HepG2 (cell line): Measurements from ENCODE around the gene MST1. TPM values are rescaled to one million over a fixed set of nuclear protein-coding genes. Genes with fewer than 3 reads are reported as not detected.

Source experiments
- DNMT3B ChIP-seq: conservative IDR thresholded peaks from 2 replicates; pipeline ENCODE4 v1.6.1; 2016; ENCODE audit warnings: missing biosample characterization, control low read depth
- EEA1 ChIP-seq: sonication (generic); formaldehyde crosslinking; IDR thresholded peaks from 2 replicates; pipeline ENCODE4 v1.5.1; 2020; ENCODE audit warnings: mild to moderate bottlenecking, missing genetic modification reagents, borderline replicate concordance
- NR2F2 ChIP-seq: IDR thresholded peaks from 2 replicates; pipeline ENCODE4 v1.6.1; 2012; ENCODE audit warnings: low read depth, inconsistent platforms, borderline replicate concordance
- POLR2A ChIP-seq, 2 experiments: IDR thresholded peaks; 2 replicates each; pipeline ENCODE4 v1.6.1; 2011; ENCODE audit warnings: low read depth in 2 of 2, low read length in 2 of 2, mild to moderate bottlenecking in 1 of 2, moderate library complexity in 1 of 2; ENCODE audit not compliant: insufficient read depth in 1 of 2
- ZC3H13 ChIP-seq: sonication (generic); formaldehyde crosslinking; IDR thresholded peaks from 2 replicates; pipeline ENCODE4 v1.8.1; 2023; ENCODE audit warnings: mild to moderate bottlenecking, missing genetic modification reagents, moderate library complexity
- ZNF616 ChIP-seq: sonication (generic); formaldehyde crosslinking; IDR thresholded peaks from 2 replicates; pipeline ENCODE4 v1.5.0; 2020; ENCODE audit warnings: low read depth, mild to moderate bottlenecking, missing genetic modification reagents
- ZNF652 ChIP-seq: IDR thresholded peaks from 2 replicates; pipeline ENCODE4 v1.6.1; 2016; ENCODE audit warnings: low read depth, borderline replicate concordance
- polyA plus RNA-seq, 8 experiments: library from polyadenylated mRNA; depleted of rRNA in 3 of 8; stranded (reverse) in 7 of 8; unstranded in 1 of 8; fragments of >200 nt; fragmentation: Illumina TruSeq in 4 of 8; extraction: Trizol in 4 of 8; gene quantifications; 2 replicates each; pipeline versions ENCODE4 v1.2.1 to v1.2.3, GENCODE V29; 2011 to 2016; ENCODE audit warnings: low read depth in 4 of 8, missing spikeins in 1 of 8, mixed read lengths in 1 of 8; ENCODE audit not compliant: insufficient read depth in 1 of 8
- total RNA-seq, 5 experiments: library from RNA; depleted of rRNA; stranded (reverse); fragments of >200 nt; fragmentation: Illumina TruSeq; extraction: Trizol; gene quantifications; 2 replicates each; pipeline ENCODE4 v1.2.3, GENCODE V29; 2016; ENCODE audit warnings: low read depth in 1 of 5
- TF ChIP-seq, protein P1 (sequence below): sonication (generic); formaldehyde crosslinking; IDR thresholded peaks from one replicate; pipeline ENCODE4 v1.5.1; 2020; ENCODE audit warnings: mild to moderate bottlenecking, missing genetic modification reagents; ENCODE audit errors: not compliant biosample characterization
- TF ChIP-seq, protein P2 (sequence below): sonication (generic); formaldehyde crosslinking; conservative IDR thresholded peaks from 2 replicates; pipeline ENCODE4 v1.8.0; 2022; ENCODE audit warnings: missing genetic modification reagents
- TF ChIP-seq, protein P3 (sequence below): sonication (generic); formaldehyde crosslinking; IDR thresholded peaks from 2 replicates; pipeline ENCODE4 v1.9.0; 2021; ENCODE audit warnings: missing genetic modification reagents, borderline replicate concordance
- TF ChIP-seq, protein P4 (sequence below): sonication (generic); formaldehyde crosslinking; IDR thresholded peaks from 2 replicates; pipeline ENCODE4 v1.4.0; 2020; ENCODE audit warnings: missing genetic modification reagents

The MST1 gene
- total and polyA plus RNA-seq, 2 of the 13 experiments (the other 11 are each of a cell fraction or from before 2014, with no cell fraction given) = 189 to 452 TPM

DNA sequence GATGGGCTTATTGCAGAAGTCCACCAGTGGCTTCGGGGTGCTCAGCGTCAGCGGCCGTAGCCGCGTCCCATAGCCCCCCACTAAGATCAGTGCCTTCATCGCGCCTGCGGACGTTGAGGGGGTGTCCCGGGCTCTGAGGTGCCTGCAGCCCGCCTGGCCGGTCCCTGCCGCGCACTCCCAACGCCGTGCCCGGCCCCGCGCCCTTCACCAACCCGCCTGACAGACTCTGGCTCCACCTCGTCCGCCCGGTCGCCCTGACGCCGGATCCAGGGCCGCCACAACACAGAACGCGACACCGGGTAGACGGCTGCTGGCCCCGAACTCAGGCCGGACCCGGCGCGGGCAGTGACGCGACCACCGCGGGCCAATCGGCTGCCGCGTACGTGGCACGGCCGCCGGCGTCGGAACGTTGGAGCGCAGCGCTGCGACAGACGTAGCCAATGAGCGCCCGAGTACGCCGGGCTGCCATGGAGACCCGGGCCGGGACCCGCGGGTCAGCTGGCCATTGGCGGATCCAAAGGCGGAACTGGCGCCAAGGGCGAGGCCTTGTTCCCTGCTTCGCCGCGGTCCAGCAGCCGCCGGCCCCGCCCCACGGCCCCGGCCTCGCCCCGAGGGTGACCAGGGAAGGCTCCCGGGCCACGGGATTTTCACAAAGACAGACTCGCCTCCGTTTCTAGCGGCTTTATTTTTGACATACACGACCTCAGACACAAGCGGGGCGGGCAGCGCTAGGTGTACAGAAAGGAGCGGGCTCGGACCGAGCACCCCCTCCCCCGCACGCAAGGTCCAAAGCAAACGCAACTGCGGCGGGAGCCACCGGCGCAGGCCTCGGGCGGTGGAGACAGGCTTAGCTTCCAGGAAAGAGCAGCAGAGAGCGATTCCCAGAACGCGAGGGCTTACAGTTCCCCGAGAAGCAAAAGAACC lies 34.6 kb upstream of the MST1 start, which contains the start of gene GMPPB (continued):
- TF ChIP-seq, protein P1, sequence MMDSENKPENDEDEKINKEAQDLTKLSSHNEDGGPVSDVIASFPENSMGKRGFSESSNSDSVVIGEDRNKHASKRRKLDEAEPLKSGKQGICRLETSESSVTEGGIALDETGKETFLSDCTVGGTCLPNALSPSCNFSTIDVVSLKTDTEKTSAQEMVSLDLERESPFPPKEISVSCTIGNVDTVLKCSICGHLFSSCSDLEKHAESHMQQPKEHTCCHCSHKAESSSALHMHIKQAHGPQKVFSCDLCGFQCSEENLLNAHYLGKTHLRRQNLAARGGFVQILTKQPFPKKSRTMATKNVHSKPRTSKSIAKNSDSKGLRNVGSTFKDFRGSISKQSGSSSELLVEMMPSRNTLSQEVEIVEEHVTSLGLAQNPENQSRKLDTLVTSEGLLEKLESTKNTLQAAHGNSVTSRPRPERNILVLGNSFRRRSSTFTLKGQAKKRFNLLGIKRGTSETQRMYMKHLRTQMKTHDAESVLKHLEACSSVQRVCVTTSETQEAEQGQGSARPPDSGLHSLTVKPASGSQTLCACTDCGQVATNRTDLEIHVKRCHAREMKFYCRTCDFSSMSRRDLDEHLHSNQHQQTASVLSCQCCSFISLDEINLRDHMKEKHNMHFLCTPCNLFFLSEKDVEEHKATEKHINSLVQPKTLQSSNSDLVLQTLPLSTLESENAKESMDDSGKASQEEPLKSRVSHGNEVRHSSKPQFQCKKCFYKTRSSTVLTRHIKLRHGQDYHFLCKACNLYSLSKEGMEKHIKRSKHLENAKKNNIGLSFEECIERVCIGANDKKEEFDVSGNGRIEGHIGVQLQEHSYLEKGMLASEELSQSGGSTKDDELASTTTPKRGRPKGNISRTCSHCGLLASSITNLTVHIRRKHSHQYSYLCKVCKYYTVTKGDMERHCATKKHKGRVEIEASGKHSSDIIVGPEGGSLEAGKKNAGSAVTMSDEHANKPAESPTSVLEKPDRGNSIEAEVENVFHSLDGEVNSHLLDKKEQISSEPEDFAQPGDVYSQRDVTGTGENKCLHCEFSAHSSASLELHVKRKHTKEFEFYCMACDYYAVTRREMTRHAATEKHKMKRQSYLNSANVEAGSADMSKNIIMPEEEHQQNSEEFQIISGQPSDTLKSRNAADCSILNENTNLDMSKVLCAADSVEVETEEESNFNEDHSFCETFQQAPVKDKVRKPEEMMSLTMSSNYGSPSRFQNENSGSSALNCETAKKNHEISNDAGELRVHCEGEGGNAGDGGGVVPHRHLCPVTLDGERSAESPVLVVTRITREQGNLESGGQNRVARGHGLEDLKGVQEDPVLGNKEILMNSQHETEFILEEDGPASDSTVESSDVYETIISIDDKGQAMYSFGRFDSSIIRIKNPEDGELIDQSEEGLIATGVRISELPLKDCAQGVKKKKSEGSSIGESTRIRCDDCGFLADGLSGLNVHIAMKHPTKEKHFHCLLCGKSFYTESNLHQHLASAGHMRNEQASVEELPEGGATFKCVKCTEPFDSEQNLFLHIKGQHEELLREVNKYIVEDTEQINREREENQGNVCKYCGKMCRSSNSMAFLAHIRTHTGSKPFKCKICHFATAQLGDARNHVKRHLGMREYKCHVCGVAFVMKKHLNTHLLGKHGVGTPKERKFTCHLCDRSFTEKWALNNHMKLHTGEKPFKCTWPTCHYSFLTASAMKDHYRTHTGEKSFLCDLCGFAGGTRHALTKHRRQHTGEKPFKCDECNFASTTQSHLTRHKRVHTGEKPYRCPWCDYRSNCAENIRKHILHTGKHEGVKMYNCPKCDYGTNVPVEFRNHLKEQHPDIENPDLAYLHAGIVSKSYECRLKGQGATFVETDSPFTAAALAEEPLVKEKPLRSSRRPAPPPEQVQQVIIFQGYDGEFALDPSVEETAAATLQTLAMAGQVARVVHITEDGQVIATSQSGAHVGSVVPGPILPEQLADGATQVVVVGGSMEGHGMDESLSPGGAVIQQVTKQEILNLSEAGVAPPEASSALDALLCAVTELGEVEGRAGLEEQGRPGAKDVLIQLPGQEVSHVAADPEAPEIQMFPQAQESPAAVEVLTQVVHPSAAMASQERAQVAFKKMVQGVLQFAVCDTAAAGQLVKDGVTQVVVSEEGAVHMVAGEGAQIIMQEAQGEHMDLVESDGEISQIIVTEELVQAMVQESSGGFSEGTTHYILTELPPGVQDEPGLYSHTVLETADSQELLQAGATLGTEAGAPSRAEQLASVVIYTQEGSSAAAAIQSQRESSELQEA (CRISPR knock-in tag) = no peak
- TF ChIP-seq, protein P2, sequence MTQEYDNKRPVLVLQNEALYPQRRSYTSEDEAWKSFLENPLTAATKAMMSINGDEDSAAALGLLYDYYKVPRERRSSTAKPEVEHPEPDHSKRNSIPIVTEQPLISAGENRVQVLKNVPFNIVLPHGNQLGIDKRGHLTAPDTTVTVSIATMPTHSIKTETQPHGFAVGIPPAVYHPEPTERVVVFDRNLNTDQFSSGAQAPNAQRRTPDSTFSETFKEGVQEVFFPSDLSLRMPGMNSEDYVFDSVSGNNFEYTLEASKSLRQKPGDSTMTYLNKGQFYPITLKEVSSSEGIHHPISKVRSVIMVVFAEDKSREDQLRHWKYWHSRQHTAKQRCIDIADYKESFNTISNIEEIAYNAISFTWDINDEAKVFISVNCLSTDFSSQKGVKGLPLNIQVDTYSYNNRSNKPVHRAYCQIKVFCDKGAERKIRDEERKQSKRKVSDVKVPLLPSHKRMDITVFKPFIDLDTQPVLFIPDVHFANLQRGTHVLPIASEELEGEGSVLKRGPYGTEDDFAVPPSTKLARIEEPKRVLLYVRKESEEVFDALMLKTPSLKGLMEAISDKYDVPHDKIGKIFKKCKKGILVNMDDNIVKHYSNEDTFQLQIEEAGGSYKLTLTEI (CRISPR knock-in tag) = no peak
- no peak; the same call in 1 of the 2 replicates for TF ChIP-seq DNMT3B (CRISPR knock-in tag)
- TF ChIP-seq NR2F2 = no peak
- no peak; the same call in 1 of the 2 replicates for TF ChIP-seq EEA1 (CRISPR knock-in tag)
- TF ChIP-seq ZC3H13 (CRISPR knock-in tag) = peak; percentile 97
- TF ChIP-seq, protein P3, sequence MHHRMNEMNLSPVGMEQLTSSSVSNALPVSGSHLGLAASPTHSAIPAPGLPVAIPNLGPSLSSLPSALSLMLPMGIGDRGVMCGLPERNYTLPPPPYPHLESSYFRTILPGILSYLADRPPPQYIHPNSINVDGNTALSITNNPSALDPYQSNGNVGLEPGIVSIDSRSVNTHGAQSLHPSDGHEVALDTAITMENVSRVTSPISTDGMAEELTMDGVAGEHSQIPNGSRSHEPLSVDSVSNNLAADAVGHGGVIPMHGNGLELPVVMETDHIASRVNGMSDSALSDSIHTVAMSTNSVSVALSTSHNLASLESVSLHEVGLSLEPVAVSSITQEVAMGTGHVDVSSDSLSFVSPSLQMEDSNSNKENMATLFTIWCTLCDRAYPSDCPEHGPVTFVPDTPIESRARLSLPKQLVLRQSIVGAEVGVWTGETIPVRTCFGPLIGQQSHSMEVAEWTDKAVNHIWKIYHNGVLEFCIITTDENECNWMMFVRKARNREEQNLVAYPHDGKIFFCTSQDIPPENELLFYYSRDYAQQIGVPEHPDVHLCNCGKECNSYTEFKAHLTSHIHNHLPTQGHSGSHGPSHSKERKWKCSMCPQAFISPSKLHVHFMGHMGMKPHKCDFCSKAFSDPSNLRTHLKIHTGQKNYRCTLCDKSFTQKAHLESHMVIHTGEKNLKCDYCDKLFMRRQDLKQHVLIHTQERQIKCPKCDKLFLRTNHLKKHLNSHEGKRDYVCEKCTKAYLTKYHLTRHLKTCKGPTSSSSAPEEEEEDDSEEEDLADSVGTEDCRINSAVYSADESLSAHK (CRISPR knock-in tag) = no peak
- TF ChIP-seq, protein P4, sequence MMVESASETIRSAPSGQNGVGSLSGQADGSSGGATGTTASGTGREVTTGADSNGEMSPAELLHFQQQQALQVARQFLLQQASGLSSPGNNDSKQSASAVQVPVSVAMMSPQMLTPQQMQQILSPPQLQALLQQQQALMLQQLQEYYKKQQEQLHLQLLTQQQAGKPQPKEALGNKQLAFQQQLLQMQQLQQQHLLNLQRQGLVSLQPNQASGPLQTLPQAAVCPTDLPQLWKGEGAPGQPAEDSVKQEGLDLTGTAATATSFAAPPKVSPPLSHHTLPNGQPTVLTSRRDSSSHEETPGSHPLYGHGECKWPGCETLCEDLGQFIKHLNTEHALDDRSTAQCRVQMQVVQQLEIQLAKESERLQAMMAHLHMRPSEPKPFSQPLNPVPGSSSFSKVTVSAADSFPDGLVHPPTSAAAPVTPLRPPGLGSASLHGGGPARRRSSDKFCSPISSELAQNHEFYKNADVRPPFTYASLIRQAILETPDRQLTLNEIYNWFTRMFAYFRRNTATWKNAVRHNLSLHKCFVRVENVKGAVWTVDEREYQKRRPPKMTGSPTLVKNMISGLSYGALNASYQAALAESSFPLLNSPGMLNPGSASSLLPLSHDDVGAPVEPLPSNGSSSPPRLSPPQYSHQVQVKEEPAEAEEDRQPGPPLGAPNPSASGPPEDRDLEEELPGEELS = no peak
- TF ChIP-seq ZNF616 = peak; percentile 77
- no peak for TF ChIP-seq ZNF652
- TF ChIP-seq POLR2A (IDR thresholded peaks at IDR 0.05; ENCODE audit: insufficient read depth in 1 of 2, low read depth in 2 of 2, low read length in 2 of 2) = peak in 1 of 2 experiments; percentile 16; a peak in 2 of 4 replicates
